SK-N-SH (cell line): ENCODE measurements around the gene TYW1. TPM values are rescaled to one million over a fixed set of nuclear protein-coding genes. Genes with fewer than 3 reads are reported as not detected.
A peak's percentile ranks its signal among the peaks of the same experiment; 100 is the strongest.
"Not testable (repeated sequence)": the region's sequence is repeated elsewhere in the genome, so short reads cannot be mapped to it uniquely, and the experiment has no call there.

Experiments used
- CTCF ChIA-PET: fragments of 300-600, 350-600 bp; formaldehyde crosslinking; extraction: SDS; loops from one replicate; lab custom pipeline; 2021; lab: Yijun Ruan, JAX
- POLR2A ChIA-PET: fragments of 350-600 bp; sonication (Branson Sonifier 250); formaldehyde crosslinking; extraction: SDS; loops from one replicate; lab custom pipeline; 2020; ENCODE audit warnings: antibody characterized with exemption, inconsistent platforms; lab: Yijun Ruan, JAX
- DNase-seq: peaks from one replicate; pipeline ENCODE4 v3.0.0; 2012
- H2AFZ ChIP-seq: fragments of 200-600 bp; sonication (generic); 2 replicates; pipeline ENCODE4 v1.8.1; 2016; ENCODE audit warnings: antibody characterized with exemption, mild to moderate bottlenecking, low read depth
- H3F3A ChIP-seq: fragments of 200-600 bp; sonication (generic); replicated peaks from 2 replicates; pipeline ENCODE3; 2016; ENCODE audit warnings: antibody characterized with exemption, mild to moderate bottlenecking; ENCODE audit not compliant: insufficient read depth
- H3K27ac ChIP-seq, 2 experiments: fragments of 200-500 bp in 1 of 2; fragments of 200-600 bp in 1 of 2; sonication (Bioruptor generic) in 1 of 2; sonication (generic), shearing (Covaris generic) in 1 of 2; 2 replicates each; pipeline versions ENCODE4 v1.5.1 to v1.6.1; 2014 to 2016; ENCODE audit warnings: low read depth in 2 of 2, inconsistent platforms in 1 of 2, low read length in 1 of 2, mild to moderate bottlenecking in 1 of 2, mixed read lengths in 1 of 2
- H3K27me3 ChIP-seq: fragments of 200-600 bp; sonication (generic), shearing (Covaris generic); 2 replicates; pipeline ENCODE4 v1.6.1; 2016; ENCODE audit warnings: mixed run types; ENCODE audit not compliant: insufficient read depth
- H3K36me3 ChIP-seq, 2 experiments: fragments of 200-500 bp in 1 of 2; fragments of 200-600 bp in 1 of 2; sonication (Bioruptor generic) in 1 of 2; sonication (generic) in 1 of 2; replicated peaks in 1 of 2; 2 replicates each; pipeline versions ENCODE3 to v1.5.1; 2014 to 2016; ENCODE audit warnings: low read length in 1 of 2, mild to moderate bottlenecking in 1 of 2; ENCODE audit not compliant: insufficient read depth in 2 of 2, control insufficient read depth in 1 of 2
- H3K4me1 ChIP-seq, 2 experiments: fragments of 200-500 bp in 1 of 2; fragments of 200-600 bp in 1 of 2; sonication (Bioruptor generic) in 1 of 2; sonication (generic), shearing (Covaris generic) in 1 of 2; 2 replicates each; pipeline versions ENCODE4 v1.5.1 to v1.6.1; 2014 to 2016; ENCODE audit warnings: low read depth in 1 of 2, low read length in 1 of 2, mixed run types in 1 of 2; ENCODE audit not compliant: insufficient read depth in 2 of 2, control insufficient read depth in 1 of 2
- H3K4me2 ChIP-seq: fragments of 200-600 bp; sonication (generic), shearing (Covaris generic); 2 replicates; pipeline ENCODE4 v1.6.1; 2017; ENCODE audit warnings: mixed run types
- H3K4me3 ChIP-seq, 2 experiments: fragments of 200-500 bp in 1 of 2; fragments of 200-600 bp in 1 of 2; sonication (Bioruptor generic) in 1 of 2; sonication (generic), shearing (Covaris generic) in 1 of 2; 2 replicates each; pipeline versions ENCODE4 v1.5.1 to v1.8.1; 2014 to 2016; ENCODE audit warnings: low read depth in 2 of 2, inconsistent platforms in 1 of 2, low read length in 1 of 2, mild to moderate bottlenecking in 1 of 2, mixed read lengths in 1 of 2, moderate library complexity in 1 of 2
- H3K79me2 ChIP-seq: fragments of 200-600 bp; sonication (generic); 2 replicates; pipeline ENCODE4 v1.8.1; 2017; ENCODE audit warnings: mild to moderate bottlenecking; ENCODE audit not compliant: insufficient read depth
- H3K9ac ChIP-seq: fragments of 200-600 bp; sonication (generic); 2 replicates; pipeline ENCODE4 v1.6.1; 2017; ENCODE audit warnings: mixed run types
- H3K9me2 ChIP-seq: fragments of 200-600 bp; sonication (generic); 2 replicates; pipeline ENCODE4 v1.6.1; 2017; ENCODE audit warnings: mixed run types
- H3K9me3 ChIP-seq: fragments of 200-600 bp; sonication (generic); 2 replicates; pipeline ENCODE4 v1.6.1; 2017; ENCODE audit warnings: mixed run types, mild to moderate bottlenecking, moderate library complexity
- H4K20me1 ChIP-seq: fragments of 200-600 bp; sonication (generic); 2 replicates; pipeline ENCODE4 v1.6.1; 2017; ENCODE audit warnings: mild to moderate bottlenecking, mixed run types; ENCODE audit not compliant: insufficient read depth
- EP300 ChIP-seq, 2 experiments: IDR thresholded peaks; 2 replicates each; pipeline versions ENCODE4 v1.4.0 to v1.6.1; 2012; ENCODE audit warnings: borderline replicate concordance in 1 of 2, low read depth in 1 of 2, low read length in 1 of 2
- EZH2phosphoT487 ChIP-seq: fragments of 200-600 bp; sonication (generic); IDR thresholded peaks from 2 replicates; pipeline ENCODE4 v1.6.1; 2017; ENCODE audit warnings: low read depth, mixed run types, mild to moderate bottlenecking, antibody characterized with exemption, moderate library complexity, borderline replicate concordance
- JUND ChIP-seq: IDR thresholded peaks from 2 replicates; pipeline ENCODE4 v1.4.0; 2012
- MXI1 ChIP-seq: IDR thresholded peaks from 2 replicates; pipeline ENCODE4 v1.6.1; 2012; ENCODE audit warnings: mild to moderate bottlenecking, low read depth, low read length, improper control_type of control experiment
- NFIC ChIP-seq: IDR thresholded peaks from 2 replicates; pipeline ENCODE4 v1.4.0; 2012; ENCODE audit warnings: borderline replicate concordance
- RCOR1 ChIP-seq: fragments of 150-350 bp; IDR thresholded peaks from 2 replicates; pipeline ENCODE4 v1.6.1; 2017; ENCODE audit warnings: antibody characterized with exemption, low read length
- RFX5 ChIP-seq: IDR thresholded peaks from 2 replicates; pipeline ENCODE4 v1.6.1; 2012; ENCODE audit warnings: mild to moderate bottlenecking, improper control_type of control experiment, low read length
- RXRA ChIP-seq: IDR thresholded peaks from 2 replicates; pipeline ENCODE4 v1.4.0; 2012; ENCODE audit warnings: low read depth, mild to moderate bottlenecking, borderline replicate concordance
- SMC3 ChIP-seq: IDR thresholded peaks from 2 replicates; pipeline ENCODE4 v1.6.1; 2012; ENCODE audit warnings: low read depth, low read length, improper control_type of control experiment
- TAF1 ChIP-seq: IDR thresholded peaks from 2 replicates; pipeline ENCODE4 v1.6.1; 2012; ENCODE audit warnings: low read depth, mild to moderate bottlenecking, low read length, moderate library complexity, borderline replicate concordance
- TCF12 ChIP-seq: IDR thresholded peaks from 2 replicates; pipeline ENCODE4 v1.4.0; 2012
- WGBS: methylation state at CpG from one replicate; pipeline ENCODE4 v1.1.6; 2017; ENCODE audit warnings: low lambda C conversion rate; 5-methylcytosine and 5-hydroxymethylcytosine counted together
- polyA plus RNA-seq, 3 experiments: library from polyadenylated mRNA; depleted of rRNA; stranded (reverse); fragments of >200 nt; gene quantifications; 2 replicates each; pipeline ENCODE4 v1.2.3, GENCODE V29; 2012
- TF ChIP-seq, protein P1 (sequence below): IDR thresholded peaks from 2 replicates; pipeline ENCODE4; 2012
- TF ChIP-seq, protein P2 (sequence below): IDR thresholded peaks from 2 replicates; pipeline ENCODE4 v1.4.0; 2012; ENCODE audit warnings: low read depth, borderline replicate concordance
- TF ChIP-seq, protein P3 (sequence below): fragments of 150-350 bp; IDR thresholded peaks from 2 replicates; pipeline ENCODE4 v1.6.1; 2017; ENCODE audit warnings: antibody characterized with exemption, low read length, low read depth, borderline replicate concordance
- TF ChIP-seq, protein P4 (sequence below): IDR thresholded peaks from 2 replicates; pipeline ENCODE4 v1.4.0; 2012; ENCODE audit warnings: low read depth, borderline replicate concordance

TYW1 gene
- polyA plus RNA-seq, 1 of the 3 experiments (the other 2 are of a cell fraction): 15.0 TPM

DNA sequence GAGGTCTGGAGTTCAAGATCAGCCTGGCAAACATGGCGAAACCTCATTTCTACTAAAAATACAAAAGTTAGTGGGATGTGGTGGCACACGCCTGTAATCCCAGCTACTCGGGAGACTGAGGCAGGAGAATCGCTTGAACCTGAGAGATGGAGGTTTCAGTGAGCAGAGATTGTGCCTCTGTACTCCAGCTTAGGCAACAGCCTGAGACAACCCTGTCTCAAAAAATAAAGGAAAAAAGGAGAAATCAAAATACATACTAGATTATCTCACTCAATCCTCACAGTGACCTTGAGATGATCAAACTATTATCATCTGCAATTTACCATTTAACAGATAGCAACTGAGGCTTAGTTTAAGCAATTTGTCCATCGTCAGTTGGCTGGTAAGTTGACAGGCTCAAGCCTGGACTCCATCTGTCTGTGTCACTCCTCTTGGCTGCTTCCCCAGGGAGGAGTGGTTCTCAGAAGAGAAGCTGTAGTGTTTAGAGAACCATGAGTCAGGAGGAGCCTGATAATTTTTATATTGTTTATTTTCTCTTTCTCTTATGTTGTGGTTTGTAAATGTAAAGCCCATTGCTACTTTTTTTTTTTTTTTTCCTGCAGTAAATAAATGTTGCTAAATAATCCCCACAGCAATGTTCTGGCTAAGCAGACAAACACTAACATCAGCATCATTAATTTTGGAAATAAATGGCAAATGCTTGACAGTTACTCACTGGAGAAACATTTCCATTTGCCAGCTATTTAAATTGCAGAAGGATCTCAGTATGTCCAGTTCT lies 46.3 kb downstream of the TYW1 start:
- peaks cover 21% of the 10 kb centered on the region for H3F3A ChIP-seq
- H3K9ac ChIP-seq: peak overlapping the region; percentile 24; the same call in 1 of the 2 replicates
- TF ChIP-seq NFIC (peak; percentile 65), TCF12 (peak; percentile 84), EP300 (IDR thresholded peaks at IDR 0.05; ENCODE audit: borderline replicate concordance in 1 of 2, low read depth in 1 of 2, low read length in 1 of 2) (peak in 1 of 2 experiments; percentile 21; a peak in 1 of 4 replicates)
- TF ChIP-seq, protein P1, sequence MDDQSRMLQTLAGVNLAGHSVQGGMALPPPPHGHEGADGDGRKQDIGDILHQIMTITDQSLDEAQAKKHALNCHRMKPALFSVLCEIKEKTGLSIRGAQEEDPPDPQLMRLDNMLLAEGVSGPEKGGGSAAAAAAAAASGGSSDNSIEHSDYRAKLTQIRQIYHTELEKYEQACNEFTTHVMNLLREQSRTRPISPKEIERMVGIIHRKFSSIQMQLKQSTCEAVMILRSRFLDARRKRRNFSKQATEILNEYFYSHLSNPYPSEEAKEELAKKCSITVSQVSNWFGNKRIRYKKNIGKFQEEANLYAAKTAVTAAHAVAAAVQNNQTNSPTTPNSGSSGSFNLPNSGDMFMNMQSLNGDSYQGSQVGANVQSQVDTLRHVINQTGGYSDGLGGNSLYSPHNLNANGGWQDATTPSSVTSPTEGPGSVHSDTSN: peak; percentile 93
- CTCF ChIA-PET: interaction anchor here (0.6 to 0.9 kb wide), 2 partner anchors 23 to 1217 kb away, joined by 3 read pairs; no protein-coding TSS in a partner anchor
- POLR2A ChIA-PET, H3K36me3 ChIP-seq, H3K4me1 ChIP-seq, H2AFZ ChIP-seq, H3K9me2 ChIP-seq, H3K9me3 ChIP-seq, H3K79me2 ChIP-seq, H3K4me3 ChIP-seq, H4K20me1 ChIP-seq, DNase-seq, H3K27me3 ChIP-seq: not testable (repeated sequence)
- H3K4me2 ChIP-seq: peak overlapping the region; percentile 48
- 64% methylated on average over 5 of the region's 5 CpGs for WGBS
- peak overlapping the region in 1 of 2 experiments; percentile 79; a peak in 2 of 4 replicates for H3K27ac ChIP-seq

DNA sequence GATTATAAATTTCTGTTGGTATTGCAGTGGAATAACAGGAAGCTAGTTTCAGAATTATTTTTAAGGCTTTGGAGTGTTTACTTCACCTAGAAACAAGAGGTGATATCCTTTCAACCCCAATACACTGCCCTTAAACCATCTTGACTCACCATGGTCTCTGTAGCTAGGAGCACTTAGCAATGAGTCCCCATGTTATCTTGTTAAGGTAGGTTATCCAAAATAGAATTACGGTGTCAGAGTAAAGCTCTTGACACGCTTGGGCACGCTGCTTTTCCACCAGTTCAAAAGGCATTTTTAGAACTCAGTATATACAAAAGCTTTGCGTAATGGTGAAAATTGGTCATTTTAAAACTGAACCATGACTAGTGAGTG lies 46.9 kb downstream of the TYW1 start:
- H3K9me3 ChIP-seq, H3K36me3 ChIP-seq, H2AFZ ChIP-seq, H3K27me3 ChIP-seq, DNase-seq, H3K4me1 ChIP-seq, H3K79me2 ChIP-seq, H3K9me2 ChIP-seq, H3K4me3 ChIP-seq, H4K20me1 ChIP-seq, POLR2A ChIA-PET: not testable (repeated sequence)
- Histone ChIP-seq H3K9ac (peak overlapping the region; percentile 20; the same call in 1 of the 2 replicates), H3K27ac (peak overlapping the region; percentile 51 to 79), H3F3A (peaks cover 21% of the 10 kb centered on the region), H3K4me2 (peak overlapping the region; percentile 48; the same call in 1 of the 2 replicates)
- WGBS: 94% methylated on average over 4 of the region's 4 CpGs
- CTCF ChIA-PET: interaction anchor here (0.9 kb wide), 1 partner anchor 24 kb away, joined by 3 read pairs; no protein-coding TSS in a partner anchor

DNA sequence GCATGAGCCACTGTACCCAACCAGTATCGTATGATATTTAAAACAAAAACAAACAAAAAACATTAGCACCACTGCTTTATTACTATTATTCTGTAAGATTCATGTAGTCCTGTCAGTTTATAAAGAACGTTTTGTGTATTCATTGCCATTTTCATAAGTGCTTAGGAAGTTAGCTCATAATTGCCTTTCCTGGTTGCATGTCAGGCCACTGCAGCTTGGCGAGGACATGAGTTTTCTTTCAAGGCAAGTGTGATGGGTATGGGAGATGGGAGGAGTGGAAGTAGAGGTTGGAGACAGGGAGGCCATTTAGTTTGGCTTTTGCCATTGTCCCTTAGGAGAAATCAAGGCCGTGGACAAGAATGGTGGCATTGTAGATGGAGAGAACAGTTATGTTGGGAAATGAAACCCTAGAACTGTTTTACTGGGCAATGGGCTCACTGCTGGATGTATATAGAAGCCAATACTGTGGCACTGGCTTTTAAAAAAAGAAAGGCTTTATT lies 48.9 kb downstream of the TYW1 start:
- no peak overlapping the region for H2AFZ ChIP-seq
- H3K4me1 ChIP-seq: peaks cover 0 to 8% of the 10 kb centered on the region in 2 experiments; a peak in 3 of 4 replicates
- H3K9ac ChIP-seq: no peak overlapping the region
- no peaks in the 10 kb centered on the region for H3K9me2 ChIP-seq
- WGBS: 92% methylated on average over 4 of the region's 4 CpGs
- no peaks in the 10 kb centered on the region for H3K9me3 ChIP-seq
- no peaks in the 10 kb centered on the region for H3K27me3 ChIP-seq
- H3K4me2 ChIP-seq: no peak overlapping the region
- H3K4me3 ChIP-seq: no peak overlapping the region
- CTCF ChIA-PET: no interaction called here
- H3K79me2 ChIP-seq: peaks cover 6% of the 10 kb centered on the region; the same call in 1 of the 2 replicates
- POLR2A ChIA-PET: no interaction called here
- H3K36me3 ChIP-seq: peaks cover 0 to 2% of the 10 kb centered on the region in 2 experiments
- H3K27ac ChIP-seq: no peak overlapping the region
- peaks cover 21% of the 10 kb centered on the region for H3F3A ChIP-seq
- no peak for DNase-seq
- 0 out of 2 replicates have a peak, but pooled peaks cover 3% of the 10 kb centered on the region for H4K20me1 ChIP-seq
- TF ChIP-seq JUND (no peak), RFX5 (no peak), MXI1 (no peak), SMC3 (no peak), RXRA (no peak), TAF1 (no peak), TCF12 (no peak), RCOR1 (no peak), EZH2phosphoT487 (no peak)
- TF ChIP-seq, protein P2, sequence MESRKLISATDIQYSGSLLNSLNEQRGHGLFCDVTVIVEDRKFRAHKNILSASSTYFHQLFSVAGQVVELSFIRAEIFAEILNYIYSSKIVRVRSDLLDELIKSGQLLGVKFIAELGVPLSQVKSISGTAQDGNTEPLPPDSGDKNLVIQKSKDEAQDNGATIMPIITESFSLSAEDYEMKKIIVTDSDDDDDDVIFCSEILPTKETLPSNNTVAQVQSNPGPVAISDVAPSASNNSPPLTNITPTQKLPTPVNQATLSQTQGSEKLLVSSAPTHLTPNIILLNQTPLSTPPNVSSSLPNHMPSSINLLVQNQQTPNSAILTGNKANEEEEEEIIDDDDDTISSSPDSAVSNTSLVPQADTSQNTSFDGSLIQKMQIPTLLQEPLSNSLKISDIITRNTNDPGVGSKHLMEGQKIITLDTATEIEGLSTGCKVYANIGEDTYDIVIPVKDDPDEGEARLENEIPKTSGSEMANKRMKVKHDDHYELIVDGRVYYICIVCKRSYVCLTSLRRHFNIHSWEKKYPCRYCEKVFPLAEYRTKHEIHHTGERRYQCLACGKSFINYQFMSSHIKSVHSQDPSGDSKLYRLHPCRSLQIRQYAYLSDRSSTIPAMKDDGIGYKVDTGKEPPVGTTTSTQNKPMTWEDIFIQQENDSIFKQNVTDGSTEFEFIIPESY: no peak
- TF ChIP-seq, protein P3, sequence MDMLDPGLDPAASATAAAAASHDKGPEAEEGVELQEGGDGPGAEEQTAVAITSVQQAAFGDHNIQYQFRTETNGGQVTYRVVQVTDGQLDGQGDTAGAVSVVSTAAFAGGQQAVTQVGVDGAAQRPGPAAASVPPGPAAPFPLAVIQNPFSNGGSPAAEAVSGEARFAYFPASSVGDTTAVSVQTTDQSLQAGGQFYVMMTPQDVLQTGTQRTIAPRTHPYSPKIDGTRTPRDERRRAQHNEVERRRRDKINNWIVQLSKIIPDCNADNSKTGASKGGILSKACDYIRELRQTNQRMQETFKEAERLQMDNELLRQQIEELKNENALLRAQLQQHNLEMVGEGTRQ: no peak
- TF ChIP-seq, protein P4, sequence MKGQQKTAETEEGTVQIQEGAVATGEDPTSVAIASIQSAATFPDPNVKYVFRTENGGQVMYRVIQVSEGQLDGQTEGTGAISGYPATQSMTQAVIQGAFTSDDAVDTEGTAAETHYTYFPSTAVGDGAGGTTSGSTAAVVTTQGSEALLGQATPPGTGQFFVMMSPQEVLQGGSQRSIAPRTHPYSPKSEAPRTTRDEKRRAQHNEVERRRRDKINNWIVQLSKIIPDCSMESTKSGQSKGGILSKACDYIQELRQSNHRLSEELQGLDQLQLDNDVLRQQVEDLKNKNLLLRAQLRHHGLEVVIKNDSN: no peak
